Osteocyte (in vitro differentiated cells): ENCODE results near the gene FSTL5. TPM values are rescaled to one million over a fixed set of nuclear protein-coding genes. Genes with fewer than 3 reads are reported as not detected.

Experiments used
- DNase-seq: peaks from one replicate; pipeline ENCODE4 v3.0.0; 2021; ENCODE audit warnings: mixed read lengths; ENCODE audit not compliant: unreplicated experiment; ENCODE audit errors: extremely low spot score
- H3K27ac Mint-ChIP-seq: one replicate; pipeline ENCODE4 v1.8.0; 2021; ENCODE audit warnings: mild to moderate bottlenecking, mixed read lengths; ENCODE audit not compliant: unreplicated experiment
- H3K27me3 Mint-ChIP-seq: one replicate; pipeline ENCODE4 v1.8.0; 2021; ENCODE audit warnings: mixed read lengths; ENCODE audit not compliant: unreplicated experiment
- H3K36me3 Mint-ChIP-seq: one replicate; pipeline ENCODE4 v1.8.0; 2021; ENCODE audit warnings: mixed read lengths; ENCODE audit not compliant: unreplicated experiment
- H3K4me1 Mint-ChIP-seq: one replicate; pipeline ENCODE4 v1.8.0; 2021; ENCODE audit warnings: mixed read lengths; ENCODE audit not compliant: unreplicated experiment
- H3K4me3 Mint-ChIP-seq: one replicate; pipeline ENCODE4 v1.8.0; 2021; ENCODE audit warnings: mild to moderate bottlenecking, moderate library complexity, mixed read lengths; ENCODE audit not compliant: unreplicated experiment
- H3K9me3 Mint-ChIP-seq: one replicate; pipeline ENCODE4 v1.8.0; 2021; ENCODE audit warnings: mixed read lengths; ENCODE audit not compliant: unreplicated experiment
- CTCF ChIP-seq: fragments of 200-600 bp; sonication (generic); IDR thresholded peaks from 2 replicates; pipeline ENCODE4 v1.5.0; 2021; ENCODE audit warnings: antibody characterized with exemption, mild to moderate bottlenecking, moderate library complexity
- total RNA-seq: library from RNA; stranded (reverse); gene quantifications from 2 replicates; pipeline ENCODE4 v1.2.1, GENCODE V29; 2021

The FSTL5 gene
- total RNA-seq, 1 donor from 2014 or later: 0.11 TPM

GRCh38 chr4:161704653-161705052 is 459.1 kb downstream of the FSTL5 start:
- TF ChIP-seq CTCF: no peak
- H3K27ac Mint-ChIP-seq: no peak overlapping the region
- peaks cover 27% of the 10 kb centered on the region for H3K27me3 Mint-ChIP-seq
- no peaks in the 10 kb centered on the region for H3K36me3 Mint-ChIP-seq
- no peak overlapping the region for H3K4me3 Mint-ChIP-seq
- H3K4me1 Mint-ChIP-seq: no peaks in the 10 kb centered on the region
- H3K9me3 Mint-ChIP-seq: no peaks in the 10 kb centered on the region
- DNase-seq: no peak

- Mint-ChIP-seq H3K27ac (no peak overlapping the region), H3K4me3 (no peak overlapping the region), H3K4me1 (no peaks in the 10 kb centered on the region), H3K36me3 (no peaks in the 10 kb centered on the region), H3K27me3 (peaks cover 27% of the 10 kb centered on the region), H3K9me3 (no peaks in the 10 kb centered on the region)
- DNase-seq: no peak
- no peak for TF ChIP-seq CTCF
Measured at GRCh38 chr4:161704040-161704439, 459.8 kb downstream of the FSTL5 start.

GRCh38 chr4:161702287-161702686 is 461.5 kb downstream of the FSTL5 start:
- Mint-ChIP-seq H3K27me3 (peaks cover 21% of the 10 kb centered on the region), H3K4me1 (no peaks in the 10 kb centered on the region), H3K36me3 (no peaks in the 10 kb centered on the region), H3K4me3 (no peak overlapping the region), H3K9me3 (no peaks in the 10 kb centered on the region), H3K27ac (no peak overlapping the region)
- no peak for TF ChIP-seq CTCF
- DNase-seq: no peak

GRCh38 chr4:161696944-161697343 is 466.9 kb downstream of the FSTL5 start:
- no peak for DNase-seq
- TF ChIP-seq CTCF: no peak
- no peak overlapping the region for H3K27ac Mint-ChIP-seq
- H3K9me3 Mint-ChIP-seq: no peaks in the 10 kb centered on the region
- H3K4me1 Mint-ChIP-seq: no peaks in the 10 kb centered on the region
- no peak overlapping the region for H3K4me3 Mint-ChIP-seq
- peaks cover 11% of the 10 kb centered on the region for H3K27me3 Mint-ChIP-seq
- no peaks in the 10 kb centered on the region for H3K36me3 Mint-ChIP-seq

- Mint-ChIP-seq H3K27ac (no peak overlapping the region), H3K36me3 (no peaks in the 10 kb centered on the region), H3K27me3 (peaks cover 10% of the 10 kb centered on the region), H3K9me3 (no peaks in the 10 kb centered on the region), H3K4me3 (no peak overlapping the region), H3K4me1 (no peaks in the 10 kb centered on the region)
- DNase-seq: no peak
- no peak for TF ChIP-seq CTCF
Measured at GRCh38 chr4:161680146-161680545, 483.7 kb downstream of the FSTL5 start.
